Mesodermal cell (in vitro differentiated cells): ENCODE measurements around the gene LOXL1.
A peak's percentile ranks its signal among the peaks of the same experiment; 100 is the strongest.

Experiments used
- H3K27ac ChIP-seq: 2 replicates; pipeline ENCODE4 v1.7.0; 2013; ENCODE audit warnings: mild to moderate bottlenecking, low read depth, low read length, moderate library complexity; ENCODE audit not compliant: severe bottlenecking
- H3K36me3 ChIP-seq: 2 replicates; pipeline ENCODE4 v1.7.1; 2013; ENCODE audit warnings: mild to moderate bottlenecking, low read length, moderate library complexity; ENCODE audit not compliant: control insufficient read depth, insufficient read depth
- H3K4me1 ChIP-seq: one replicate; pipeline ENCODE4 v1.7.1; 2013; ENCODE audit warnings: mild to moderate bottlenecking, low read length; ENCODE audit not compliant: insufficient read depth, control insufficient read depth, poor library complexity, severe bottlenecking
- H3K4me3 ChIP-seq: 2 replicates; pipeline ENCODE4 v1.7.0; 2013; ENCODE audit warnings: low read length, control low read depth, mild to moderate bottlenecking; ENCODE audit not compliant: insufficient read depth, poor library complexity, severe bottlenecking; ENCODE audit errors: extremely low read depth
- H3K9me3 ChIP-seq: 2 replicates; pipeline ENCODE4 v1.7.1; 2013; ENCODE audit warnings: mild to moderate bottlenecking, low read length, moderate library complexity; ENCODE audit not compliant: control insufficient read depth
- WGBS, 2 experiments: methylation state at CpG; one replicate each; pipeline ENCODE4 v1.1.5; 2013; ENCODE audit warnings: missing lambda C conversion rate in 2 of 2; ENCODE audit not compliant: insufficient coverage in 2 of 2; 5-methylcytosine and 5-hydroxymethylcytosine counted together

The LOXL1 gene

GRCh38 chr15:73910522-73911303 is 15.5 kb upstream of the LOXL1 start:
- Histone ChIP-seq H3K27ac (no peak overlapping the region), H3K4me1 (peaks cover 12% of the 10 kb centered on the region), H3K9me3 (peaks cover under 1% of the 10 kb centered on the region), H3K36me3 (peaks cover 2% of the 10 kb centered on the region), H3K4me3 (no peak overlapping the region)
- 75 to 86% methylated on average over 3 to 4 of the region's 7 CpGs for WGBS, 2 experiments

- Histone ChIP-seq H3K4me3 (no peak overlapping the region), H3K9me3 (peaks cover 7% of the 10 kb centered on the region), H3K4me1 (peaks cover 11% of the 10 kb centered on the region), H3K27ac (no peak overlapping the region), H3K36me3 (peaks cover 10% of the 10 kb centered on the region)
- no CpG with 5 or more reads among the region's 7 CpGs for whole genome bisulfite sequencing, 2 experiments
Measured at GRCh38 chr15:73912030-73912596, 14.1 kb upstream of the LOXL1 start.

- Histone ChIP-seq H3K27ac (no peak overlapping the region), H3K4me1 (peaks cover 7% of the 10 kb centered on the region), H3K4me3 (no peak overlapping the region), H3K9me3 (peaks cover 7% of the 10 kb centered on the region), H3K36me3 (peaks cover 24% of the 10 kb centered on the region)
- 83 to 87% methylated on average over 2 of the region's 3 CpGs for WGBS, 2 experiments
Measured at GRCh38 chr15:73914145-73914544, 12.1 kb upstream of the LOXL1 start.

GRCh38 chr15:73915082-73915481 is 11.2 kb upstream of the LOXL1 start:
- H3K36me3 ChIP-seq: peaks cover 31% of the 10 kb centered on the region
- no CpG with 5 or more reads among the region's 2 CpGs for WGBS, 2 experiments
- H3K4me1 ChIP-seq: peaks cover 5% of the 10 kb centered on the region
- H3K27ac ChIP-seq: no peak overlapping the region
- no peak overlapping the region for H3K4me3 ChIP-seq
- peaks cover 7% of the 10 kb centered on the region for H3K9me3 ChIP-seq

GRCh38 chr15:73918784-73919183 is 7.5 kb upstream of the LOXL1 start:
- Histone ChIP-seq H3K4me1 (peaks cover 29% of the 10 kb centered on the region), H3K36me3 (peaks cover 31% of the 10 kb centered on the region), H3K4me3 (no peak overlapping the region), H3K27ac (no peak overlapping the region), H3K9me3 (peaks cover 7% of the 10 kb centered on the region)
- 93 to 96% methylated on average over 2 of the region's 3 CpGs for WGBS, 2 experiments

- Histone ChIP-seq H3K4me1 (peaks cover 39% of the 10 kb centered on the region), H3K27ac (no peak overlapping the region), H3K36me3 (peaks cover 31% of the 10 kb centered on the region), H3K9me3 (peaks cover 7% of the 10 kb centered on the region), H3K4me3 (no peak overlapping the region)
- 89 to 96% methylated on average over 4 of the region's 6 CpGs for WGBS, 2 experiments
Measured at GRCh38 chr15:73919706-73920105, 6.6 kb upstream of the LOXL1 start.

GRCh38 chr15:73921254-73921925 is 4.9 kb upstream of the LOXL1 start:
- H3K4me3 ChIP-seq: no peak overlapping the region
- peaks cover 50% of the 10 kb centered on the region for H3K4me1 ChIP-seq
- WGBS, 2 experiments: 88 to 96% methylated on average over 4 of the region's 4 CpGs
- peaks cover 22% of the 10 kb centered on the region for H3K36me3 ChIP-seq
- peaks cover under 1% of the 10 kb centered on the region for H3K9me3 ChIP-seq
- no peak overlapping the region for H3K27ac ChIP-seq

GRCh38 chr15:73922186-73923151 is 3.8 kb upstream of the LOXL1 start:
- H3K4me3 ChIP-seq: no peak overlapping the region
- peaks cover 50% of the 10 kb centered on the region for H3K4me1 ChIP-seq
- 21 to 29% methylated on average over 9 to 10 of the region's 19 CpGs for WGBS, 2 experiments
- peaks cover 21% of the 10 kb centered on the region for H3K36me3 ChIP-seq
- peak overlapping the region; percentile 82 for H3K27ac ChIP-seq
- no peaks in the 10 kb centered on the region for H3K9me3 ChIP-seq

GRCh38 chr15:73923156-73923487 is 3.1 kb upstream of the LOXL1 start:
- Histone ChIP-seq H3K36me3 (peaks cover 16% of the 10 kb centered on the region), H3K4me3 (no peak overlapping the region), H3K4me1 (peaks cover 52% of the 10 kb centered on the region), H3K9me3 (no peaks in the 10 kb centered on the region), H3K27ac (peak overlapping the region; percentile 82)
- 43 to 78% methylated on average over 4 to 5 of the region's 7 CpGs for WGBS, 2 experiments

- Histone ChIP-seq H3K4me3 (no peak overlapping the region), H3K27ac (peak overlapping the region; percentile 82), H3K36me3 (peaks cover 11% of the 10 kb centered on the region), H3K9me3 (no peaks in the 10 kb centered on the region), H3K4me1 (peaks cover 56% of the 10 kb centered on the region)
- WGBS, 2 experiments: 77 to 79% methylated on average over 2 to 6 of the region's 6 CpGs
Measured at GRCh38 chr15:73923488-73924164, 2.6 kb upstream of the LOXL1 start.
